Aorta (tissue), 5 donors: Measurements from ENCODE around the gene QSOX1. TPM values are rescaled to one million over a fixed set of nuclear protein-coding genes. Genes with fewer than 3 reads are reported as not detected.

Source experiments
- ATAC-seq: fragments of 200-7000 bp; cut with Tn5 transposase; one replicate; pipeline ENCODE4 v1.9.1; 2022; ENCODE audit warnings: moderate library complexity; ENCODE audit not compliant: low FRiP score
- DNase-seq, 2 donors: peaks; one replicate each; pipeline ENCODE4 v3.0.0-alpha.2; 2020
- H3K27ac ChIP-seq, 2 donors: one replicate each; pipeline ENCODE4 v1.5.1; 2013; ENCODE audit warnings: low read length in 2 of 2, mild to moderate bottlenecking in 2 of 2, moderate library complexity in 2 of 2, control low read depth in 1 of 2, inconsistent platforms in 1 of 2, low read depth in 1 of 2
- H3K27me3 ChIP-seq, 2 donors: one replicate each; pipeline ENCODE4 v1.6.1; 2013; ENCODE audit warnings: control low read depth in 1 of 2, low read length in 1 of 2, mild to moderate bottlenecking in 1 of 2, moderate library complexity in 1 of 2; ENCODE audit not compliant: insufficient read depth in 2 of 2, control insufficient read depth in 1 of 2
- H3K36me3 ChIP-seq, 2 donors: one replicate each; pipeline ENCODE4 v1.6.1; 2013; ENCODE audit warnings: control low read depth in 1 of 2, low read length in 1 of 2, mild to moderate bottlenecking in 1 of 2; ENCODE audit not compliant: insufficient read depth in 2 of 2, control insufficient read depth in 1 of 2
- H3K4me1 ChIP-seq, 2 donors: one replicate each; pipeline ENCODE4 v1.6.1; 2013; ENCODE audit warnings: low read length in 2 of 2, control low read depth in 1 of 2, mild to moderate bottlenecking in 1 of 2, moderate library complexity in 1 of 2; ENCODE audit not compliant: insufficient read depth in 2 of 2, control insufficient read depth in 1 of 2
- H3K4me3 ChIP-seq, 2 donors: one replicate each; pipeline ENCODE4 v1.5.1; 2013; ENCODE audit warnings: low read length in 2 of 2, control low read depth in 1 of 2, mild to moderate bottlenecking in 1 of 2
- H3K9me3 ChIP-seq: one replicate; pipeline ENCODE4 v1.6.1; 2013; ENCODE audit warnings: mild to moderate bottlenecking, low read length; ENCODE audit not compliant: control insufficient read depth
- WGBS, 2 donors: extraction: QIAGEN DNeasy Blood & Tissue Kit; methylation state at CpG; one replicate each; pipeline ENCODE4 v1.1.7; 2013; 5-methylcytosine and 5-hydroxymethylcytosine counted together
- intact Hi-C, 2 donors: fragments of 100-400 bp; cut with DNase I; formaldehyde crosslinking; loops; one replicate each; pipeline versions ENCODE4 v1.14.2 to v1.15.0; 2022
- polyA plus RNA-seq, 2 donors: library from polyadenylated mRNA; stranded (reverse); fragments of 200-250 nt; gene quantifications; one replicate each; pipeline ENCODE4 v1.2.3, GENCODE V29; 2013
- total RNA-seq, 2 donors: library from RNA; stranded (reverse); fragmentation: NEBNext Ultra II Directional; extraction: Animal tissue kit (Norgen Biotek cat#: 25700); gene quantifications; one replicate each; pipeline ENCODE4 v1.2.1, GENCODE V29; 2021
- donor health status: healthy with polysubstance abuse.
- donor health status: Bipolar disorder and iron deficiency.
- donor health status: DM: no; HTN: no; CAD: no.
- donor health status: DM: no; HTN: no; CAD: no.
- donor health status: DM: yes; HTN: yes; CAD: no.

The QSOX1 gene
- total and polyA plus RNA-seq, 4 donors = 24.5 to 181 (median 91.7) TPM

DNA sequence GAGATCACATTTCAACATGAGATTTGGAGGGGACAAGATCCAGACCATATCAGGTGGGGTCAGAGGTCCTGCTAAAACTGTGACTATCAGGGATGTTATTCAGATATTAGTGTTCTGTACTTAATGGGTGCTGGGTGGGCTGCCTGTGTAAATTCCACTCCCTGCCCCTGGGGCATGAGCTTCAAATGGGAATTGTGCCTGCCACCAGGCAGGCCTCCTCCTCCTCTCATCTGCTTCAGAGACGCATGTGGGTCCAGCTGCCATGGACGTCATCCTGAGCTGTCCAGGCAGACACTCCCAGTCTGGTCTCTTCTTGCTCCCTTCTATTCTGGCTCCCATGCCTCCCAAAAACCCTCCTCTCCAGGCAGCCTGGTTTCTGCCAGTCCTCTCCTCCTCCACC lies 10.4 kb downstream of the QSOX1 start:
- intact Hi-C loops = no loop called here
- Histone ChIP-seq H3K9me3 (no peaks in the 10 kb centered on the region), H3K36me3 (no peaks in the 10 kb centered on the region), H3K27ac (no peak overlapping the region), H3K4me1 (peaks cover 0 to 5% of the 10 kb centered on the region in 2 donors), H3K27me3 (no peaks in the 10 kb centered on the region), H3K4me3 (no peak overlapping the region)
- DNase-seq (no peak), ATAC-seq (no peak)
- WGBS, 2 donors = 94 to 100% methylated on average over 2 of the region's 2 CpGs

DNA sequence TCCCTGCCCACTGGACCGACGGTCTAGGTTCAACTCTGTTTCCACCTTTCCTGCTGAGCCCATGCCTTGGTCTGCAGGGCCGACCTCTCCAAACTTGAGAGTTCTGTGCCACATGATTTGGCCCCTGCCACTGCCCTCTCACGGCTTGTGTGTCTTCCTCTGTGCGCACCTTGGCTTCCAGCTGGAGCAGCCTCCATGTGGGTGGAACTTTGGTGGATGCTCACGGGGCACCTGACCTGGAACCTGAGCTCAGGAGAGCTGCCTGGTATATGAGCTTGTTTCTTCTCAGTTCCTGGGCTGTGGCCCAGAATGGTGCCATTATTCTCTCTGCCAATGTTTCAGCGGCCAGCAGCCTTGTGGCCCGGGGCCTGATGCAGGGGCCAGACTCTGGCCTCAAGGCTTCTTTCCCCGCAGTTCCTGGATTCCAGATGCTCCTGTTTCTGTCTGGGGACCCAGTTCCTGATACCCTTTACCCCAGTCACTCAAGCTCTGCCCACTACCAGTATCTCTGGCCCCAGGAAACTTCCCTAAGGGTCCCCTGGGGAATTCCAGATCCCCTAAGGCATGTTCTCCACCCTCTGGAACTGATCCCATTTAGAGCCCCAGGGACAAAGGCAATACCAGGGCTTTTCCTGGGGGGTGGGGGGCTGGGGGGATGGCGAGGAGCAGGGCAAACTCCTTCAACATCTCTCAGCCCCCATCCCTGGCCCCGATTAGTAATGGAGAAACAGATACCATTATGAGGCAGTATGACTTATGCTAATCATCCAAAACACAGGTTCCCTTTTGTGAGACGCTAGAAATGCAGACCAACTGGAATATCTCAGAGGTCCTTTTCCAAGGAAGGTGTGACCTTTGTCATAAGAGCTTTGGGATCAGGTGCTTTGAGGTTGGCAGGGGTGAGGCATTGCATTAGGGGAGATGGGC lies 11.1 kb downstream of the QSOX1 start:
- no peak overlapping the region for H3K27ac ChIP-seq
- no peaks in the 10 kb centered on the region for H3K27me3 ChIP-seq
- no peaks in the 10 kb centered on the region for H3K9me3 ChIP-seq
- H3K4me3 ChIP-seq = no peak overlapping the region
- H3K36me3 ChIP-seq = no peaks in the 10 kb centered on the region
- ATAC-seq (no peak), DNase-seq (no peak)
- WGBS, 2 donors = 71 to 83% methylated on average over 12 of the region's 12 CpGs
- intact Hi-C loops = no loop called here
- H3K4me1 ChIP-seq = peaks cover 0 to 5% of the 10 kb centered on the region in 2 donors

DNA sequence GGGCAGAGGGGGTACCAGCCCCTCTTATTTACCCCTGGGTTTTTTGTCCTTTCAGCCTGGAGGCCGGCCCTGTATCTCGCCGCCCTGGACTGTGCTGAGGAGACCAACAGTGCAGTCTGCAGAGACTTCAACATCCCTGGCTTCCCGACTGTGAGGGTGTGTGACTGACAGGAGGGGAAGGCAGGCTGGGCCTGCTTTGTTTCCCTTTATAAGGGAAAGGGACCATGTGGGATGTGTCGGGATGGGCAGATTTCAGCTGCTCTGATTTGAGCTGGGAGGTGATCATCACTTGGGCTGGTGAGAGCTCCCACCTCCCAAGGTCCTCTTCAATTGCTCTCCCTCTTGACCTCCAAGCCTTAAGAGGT lies 11.7 kb downstream of the QSOX1 start:
- Histone ChIP-seq H3K9me3 (no peaks in the 10 kb centered on the region), H3K27ac (no peak overlapping the region), H3K4me3 (no peak overlapping the region), H3K4me1 (peaks cover 0 to 5% of the 10 kb centered on the region in 2 donors), H3K27me3 (no peaks in the 10 kb centered on the region), H3K36me3 (no peaks in the 10 kb centered on the region)
- intact Hi-C loops = no loop called here
- 87 to 91% methylated on average over 5 of the region's 5 CpGs for WGBS, 2 donors
- ATAC-seq (no peak), DNase-seq (no peak)

DNA sequence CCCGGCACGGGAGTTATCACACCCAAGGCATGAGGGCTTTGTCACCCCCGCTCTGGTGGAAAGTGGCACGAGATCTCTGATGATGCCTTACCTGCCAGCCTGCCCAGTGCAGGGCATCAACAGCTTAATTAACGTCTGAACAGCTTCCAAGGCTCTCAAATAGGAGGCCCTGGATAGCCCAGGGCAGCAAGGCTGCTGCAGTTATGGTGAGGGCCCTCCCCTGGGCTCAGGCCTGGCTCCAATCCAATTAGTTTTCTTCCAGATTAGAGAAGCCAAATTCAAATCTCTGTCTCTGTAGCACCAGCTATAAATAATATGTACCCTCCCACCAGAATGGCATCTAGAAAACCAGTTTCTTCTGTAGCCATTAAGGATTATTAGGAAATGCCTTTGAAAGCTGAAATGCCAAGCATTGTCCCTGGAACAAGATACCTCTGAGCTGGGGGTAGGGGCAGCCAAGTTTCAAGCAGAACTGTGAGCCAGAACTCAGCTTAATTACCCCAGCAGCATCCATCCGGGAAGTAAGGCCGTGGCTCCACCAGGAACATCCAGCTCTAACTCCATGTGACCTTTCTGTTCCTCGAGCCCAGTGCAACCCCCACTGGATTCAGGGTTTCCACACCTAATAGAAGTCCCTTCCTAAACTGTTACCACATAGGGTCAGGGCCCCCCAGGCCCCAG lies 12.5 kb downstream of the QSOX1 start:
- ATAC-seq (peak; percentile 13), DNase-seq (no peak)
- H3K36me3 ChIP-seq = no peaks in the 10 kb centered on the region
- no peaks in the 10 kb centered on the region for H3K9me3 ChIP-seq
- intact Hi-C loops = no loop called here
- peaks cover 0 to 5% of the 10 kb centered on the region in 2 donors for H3K4me1 ChIP-seq
- H3K27me3 ChIP-seq = no peaks in the 10 kb centered on the region
- no peak overlapping the region for H3K4me3 ChIP-seq
- 35 to 37% methylated on average over 8 of the region's 8 CpGs for WGBS, 2 donors
- peak overlapping the region in 1 of 2 donors; percentile 11 for H3K27ac ChIP-seq

DNA sequence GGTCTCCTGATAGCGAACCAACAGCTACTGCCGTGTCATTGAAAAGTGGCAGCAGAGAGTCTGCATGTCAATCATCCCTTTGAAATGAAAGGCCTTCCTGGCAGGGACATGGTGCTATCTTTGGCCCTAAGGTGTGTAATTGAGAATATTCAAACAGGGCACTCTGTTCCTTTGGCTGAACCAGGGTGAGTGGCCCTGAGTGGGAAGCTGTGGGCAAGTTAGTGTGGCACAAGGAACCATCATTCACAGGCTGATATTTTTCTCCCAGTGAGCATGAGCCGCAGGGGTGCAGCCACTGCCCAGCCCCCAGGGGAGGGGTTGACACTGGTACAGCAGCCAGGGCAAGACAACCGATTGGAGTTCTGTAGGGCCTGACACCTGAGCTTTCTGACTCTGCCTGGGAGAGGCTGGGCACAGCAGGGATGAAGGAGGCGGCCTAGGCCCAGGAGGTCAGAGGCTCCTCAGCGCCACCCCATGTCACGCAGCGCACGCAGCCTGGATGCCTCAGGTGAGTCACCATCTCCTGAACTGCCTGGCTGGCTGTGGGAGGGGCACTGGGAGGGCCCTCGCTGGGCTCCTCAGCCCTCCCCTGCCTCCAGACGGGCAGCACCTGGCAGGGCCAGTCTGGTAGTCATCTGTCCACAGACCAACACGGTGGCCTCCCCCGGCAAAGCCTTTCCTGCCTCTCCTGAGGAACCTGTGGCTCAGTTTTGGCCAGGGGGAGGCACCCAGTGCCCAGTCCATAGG lies 13.2 kb downstream of the QSOX1 start:
- ATAC-seq (peak; percentile 8), DNase-seq (no peak)

DNA sequence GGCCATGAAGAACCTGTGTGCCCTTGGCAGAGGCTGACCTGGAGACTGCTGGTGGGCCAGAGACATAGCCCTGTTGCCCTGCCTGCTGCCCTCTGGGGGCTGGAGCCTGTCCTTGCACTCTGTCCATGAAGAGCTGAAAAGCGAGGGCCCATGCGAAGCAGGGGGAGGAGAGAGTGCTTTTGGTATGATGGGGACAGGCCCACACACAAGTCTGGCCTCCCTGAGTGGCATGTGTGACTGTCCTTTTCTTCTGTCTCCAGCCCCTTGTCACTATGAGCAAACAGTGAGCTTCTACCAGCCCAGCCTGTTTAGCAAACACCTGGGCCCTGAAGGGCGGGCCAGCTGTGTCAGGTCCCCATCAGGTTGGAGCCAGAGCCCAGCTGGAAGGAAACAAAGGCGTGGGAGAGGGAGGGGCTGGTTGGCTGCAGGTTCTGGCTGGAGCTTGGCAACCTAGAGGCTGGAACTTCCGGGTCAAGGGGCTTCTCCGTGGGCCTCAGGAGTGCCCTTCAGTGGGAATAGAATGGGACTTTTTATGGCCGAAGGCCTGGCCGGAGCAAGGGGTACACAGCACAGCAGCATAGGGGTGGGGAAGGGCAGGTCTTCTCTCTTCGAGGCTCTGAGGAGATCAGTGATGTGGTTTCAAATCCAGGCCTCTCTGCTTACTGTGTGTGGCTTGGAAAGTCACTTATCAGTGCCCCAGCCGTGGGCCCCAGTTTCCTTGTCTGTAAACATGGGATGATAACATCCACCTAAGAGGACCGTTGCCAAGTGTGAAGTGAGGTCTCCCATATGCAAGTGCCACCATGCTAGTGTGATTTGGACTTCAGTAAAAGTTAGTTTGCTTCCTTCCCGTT lies 14.3 kb downstream of the QSOX1 start:
- H3K27me3 ChIP-seq = no peaks in the 10 kb centered on the region

More for the DNA sequence above, 13.2 kb downstream of the QSOX1 start:
- Histone ChIP-seq H3K4me3 (no peak overlapping the region), H3K9me3 (no peaks in the 10 kb centered on the region), H3K27me3 (no peaks in the 10 kb centered on the region), H3K4me1 (peaks cover 0 to 5% of the 10 kb centered on the region in 2 donors), H3K36me3 (no peaks in the 10 kb centered on the region), H3K27ac (no peak overlapping the region)
- 84% methylated on average over 13 of the region's 13 CpGs for WGBS, 2 donors
- intact Hi-C loops = no loop called here

DNA sequence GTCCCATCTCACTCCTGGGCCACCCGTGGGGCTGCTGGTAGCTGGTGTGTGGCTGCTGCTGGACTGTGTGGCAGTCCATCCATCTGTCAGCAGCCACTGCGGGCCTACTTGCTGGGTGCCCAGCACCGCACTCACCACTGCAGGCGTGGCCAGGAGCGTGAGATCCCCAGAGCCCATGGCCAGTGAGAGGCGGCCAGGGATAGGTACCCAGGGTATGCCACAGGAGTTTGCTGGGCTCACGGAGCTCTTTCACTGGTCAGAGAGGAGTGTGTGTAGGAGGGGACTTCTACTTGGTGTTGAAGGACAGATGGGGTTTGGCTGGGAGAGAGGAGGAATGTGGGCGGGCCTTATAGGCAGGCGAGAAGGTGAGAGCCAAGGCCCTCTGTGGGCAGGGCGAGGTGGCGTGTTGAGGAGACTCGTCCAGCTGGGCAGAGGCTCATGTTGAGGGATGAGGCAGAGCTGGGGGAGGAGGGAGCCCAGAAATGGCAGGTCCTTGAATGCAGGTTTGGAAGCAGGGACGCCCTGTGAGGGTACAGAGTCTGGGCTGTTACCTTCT lies 15.0 kb downstream of the QSOX1 start:
- peaks cover 0 to 5% of the 10 kb centered on the region in 2 donors for H3K4me1 ChIP-seq
- ATAC-seq (no peak), DNase-seq (no peak)
- no peak overlapping the region for H3K4me3 ChIP-seq
- H3K36me3 ChIP-seq = no peaks in the 10 kb centered on the region
- H3K27me3 ChIP-seq = no peaks in the 10 kb centered on the region
- H3K27ac ChIP-seq = no peak overlapping the region
- intact Hi-C loops = loop anchor here in 1 of 2 donors (10.0 kb wide), 1 partner anchor 65 kb away; no protein-coding TSS in a partner anchor
- no peaks in the 10 kb centered on the region for H3K9me3 ChIP-seq
- WGBS, 2 donors = 93 to 94% methylated on average over 13 of the region's 13 CpGs

More for the DNA sequence above, 14.3 kb downstream of the QSOX1 start:
- Histone ChIP-seq H3K36me3 (no peaks in the 10 kb centered on the region), H3K4me1 (peaks cover 0 to 5% of the 10 kb centered on the region in 2 donors), H3K9me3 (no peaks in the 10 kb centered on the region), H3K4me3 (no peak overlapping the region), H3K27ac (no peak overlapping the region)
- DNase-seq (no peak), ATAC-seq (no peak)
- intact Hi-C loops = no loop called here
- 85 to 89% methylated on average over 12 of the region's 12 CpGs for WGBS, 2 donors
